ENCODE results near the gene MPPED1.

Gene MPPED1

GRCh38 chr22:43431808-43432554 is 20.2 kb downstream of the MPPED1 start:
- DNase-seq (ENCODE audit: low spot score) = no peak

GRCh38 chr22:43432883-43433415 is 21.1 kb downstream of the MPPED1 start:
- no peak for DNase-seq (ENCODE audit: low spot score)

GRCh38 chr22:43433451-43434274 is 21.8 kb downstream of the MPPED1 start:
- no peak for DNase-seq (ENCODE audit: low spot score)

- DNase-seq (ENCODE audit: low spot score) = no peak
Observed at GRCh38 chr22:43434275-43434927, 22.6 kb downstream of the MPPED1 start.

- no peak for DNase-seq (ENCODE audit: low spot score)
Observed at GRCh38 chr22:43434928-43435311, 23.1 kb downstream of the MPPED1 start.

DNA sequence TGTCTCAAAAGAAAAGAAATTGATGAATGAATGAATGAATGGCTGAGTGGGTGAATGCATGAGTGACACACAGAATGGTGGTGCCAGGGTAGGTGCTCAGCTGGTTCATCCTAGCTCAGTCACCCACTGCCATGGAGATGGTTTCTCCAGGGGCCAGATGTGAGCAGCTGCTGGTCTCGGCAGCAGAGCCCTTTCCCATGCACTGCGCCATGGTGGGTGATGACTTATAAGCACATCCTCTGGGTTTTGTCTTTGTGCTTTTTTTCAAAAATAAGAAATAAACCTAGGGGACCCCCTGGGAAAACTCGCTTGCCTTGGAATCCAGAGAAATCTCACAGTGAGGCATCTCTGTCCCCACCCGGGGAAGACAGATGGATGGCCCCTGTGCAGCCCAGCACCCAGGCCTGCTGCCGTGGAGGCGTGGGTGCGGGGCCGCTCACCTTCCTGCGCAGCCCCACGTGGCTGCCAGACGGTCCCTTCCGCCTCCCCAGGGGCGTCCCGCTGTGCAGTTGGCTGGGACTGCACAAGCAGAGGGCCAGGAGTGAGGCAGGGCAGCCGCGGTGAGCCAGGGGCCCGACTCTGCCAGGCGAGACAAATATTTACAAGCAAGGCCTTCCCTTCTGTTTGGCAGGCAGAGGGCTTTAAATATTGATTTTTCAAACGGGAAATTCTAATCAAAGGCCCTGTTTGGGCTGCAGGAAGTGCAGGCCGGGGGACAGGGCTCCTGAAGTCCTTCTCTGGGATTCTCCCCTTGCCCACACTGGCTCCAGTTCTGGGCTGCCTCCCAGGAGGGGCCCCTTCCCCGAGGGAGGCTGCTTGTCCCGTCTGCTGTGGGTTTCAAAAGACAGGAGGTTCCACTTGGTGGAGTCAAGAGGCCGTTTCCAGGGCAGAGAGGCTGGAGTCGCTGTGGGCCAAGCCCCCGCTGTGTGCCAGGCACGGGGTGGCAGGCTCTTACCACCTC is 24.3 kb downstream of the MPPED1 start:
- DNase-seq (ENCODE audit: low spot score) = no peak

- DNase-seq (ENCODE audit: low spot score) = no peak
Observed at GRCh38 chr22:43436868-43437267, 25.1 kb downstream of the MPPED1 start.

- no peak for DNase-seq (ENCODE audit: low spot score)
Observed at GRCh38 chr22:43437871-43438475, 26.2 kb downstream of the MPPED1 start.

DNA sequence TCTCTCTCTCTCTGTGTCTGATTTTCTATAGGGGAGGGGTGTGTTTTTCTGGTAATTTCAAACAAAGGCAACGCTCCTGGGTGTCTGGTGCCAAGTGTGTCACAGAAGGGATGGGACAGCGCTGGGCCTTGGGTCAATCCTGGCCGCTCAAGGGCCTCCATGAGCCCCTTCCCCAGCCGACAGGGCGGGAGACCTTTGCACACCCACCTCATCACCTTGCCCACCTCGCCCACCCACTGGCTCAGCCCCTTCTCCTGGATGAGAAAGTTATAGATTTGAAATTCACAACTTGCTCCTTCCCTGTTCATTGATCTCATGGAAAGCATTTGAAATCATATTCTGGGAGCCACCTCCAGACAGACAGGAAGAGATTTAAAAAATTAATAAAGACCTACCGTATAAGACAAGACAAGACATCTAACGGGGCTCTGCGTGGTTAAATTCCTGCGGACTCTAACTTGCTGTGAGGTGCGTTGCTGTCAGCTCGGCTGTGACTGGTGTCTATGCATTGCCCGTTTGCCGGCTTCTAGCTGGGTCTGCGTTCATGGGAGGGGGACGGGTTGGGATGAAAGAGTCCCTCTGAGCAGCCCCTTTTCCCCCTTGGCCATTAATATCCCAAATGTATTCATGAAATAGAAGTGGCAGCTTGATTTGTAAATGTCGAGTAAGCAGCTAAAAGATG is 27.0 kb downstream of the MPPED1 start:
- DNase-seq (ENCODE audit: low spot score) = no peak

GRCh38 chr22:43439368-43440103 is 27.7 kb downstream of the MPPED1 start:
- DNase-seq (ENCODE audit: low spot score) = no peak

- no peak for DNase-seq (ENCODE audit: low spot score)
Observed at GRCh38 chr22:43440104-43440387, 28.2 kb downstream of the MPPED1 start.

DNA sequence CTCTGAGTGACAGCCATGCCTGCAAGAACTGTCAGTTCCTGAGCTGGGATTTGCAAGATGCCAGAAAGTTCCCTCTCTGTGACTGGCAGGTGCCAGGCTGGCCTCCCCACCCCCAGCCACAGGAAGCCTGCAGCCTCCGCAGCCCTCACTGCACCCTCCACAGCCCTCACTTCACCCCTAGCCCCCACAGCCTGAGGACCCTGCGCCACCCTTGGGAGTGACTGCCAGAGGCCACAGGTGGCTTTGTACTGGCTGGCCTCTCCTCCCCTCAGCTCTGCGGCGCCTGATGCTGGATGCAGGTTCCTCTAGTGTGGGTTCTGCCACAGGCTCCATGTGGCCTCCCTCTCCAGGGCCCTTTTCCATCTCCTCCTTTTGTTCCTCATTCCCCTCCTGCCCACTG is 28.7 kb downstream of the MPPED1 start:
- DNase-seq (ENCODE audit: low spot score) = no peak

- DNase-seq (ENCODE audit: low spot score) = no peak
Observed at GRCh38 chr22:43441216-43441615, 29.4 kb downstream of the MPPED1 start.

GRCh38 chr22:43441751-43442150 is 29.9 kb downstream of the MPPED1 start:
- DNase-seq (ENCODE audit: low spot score) = no peak

DNA sequence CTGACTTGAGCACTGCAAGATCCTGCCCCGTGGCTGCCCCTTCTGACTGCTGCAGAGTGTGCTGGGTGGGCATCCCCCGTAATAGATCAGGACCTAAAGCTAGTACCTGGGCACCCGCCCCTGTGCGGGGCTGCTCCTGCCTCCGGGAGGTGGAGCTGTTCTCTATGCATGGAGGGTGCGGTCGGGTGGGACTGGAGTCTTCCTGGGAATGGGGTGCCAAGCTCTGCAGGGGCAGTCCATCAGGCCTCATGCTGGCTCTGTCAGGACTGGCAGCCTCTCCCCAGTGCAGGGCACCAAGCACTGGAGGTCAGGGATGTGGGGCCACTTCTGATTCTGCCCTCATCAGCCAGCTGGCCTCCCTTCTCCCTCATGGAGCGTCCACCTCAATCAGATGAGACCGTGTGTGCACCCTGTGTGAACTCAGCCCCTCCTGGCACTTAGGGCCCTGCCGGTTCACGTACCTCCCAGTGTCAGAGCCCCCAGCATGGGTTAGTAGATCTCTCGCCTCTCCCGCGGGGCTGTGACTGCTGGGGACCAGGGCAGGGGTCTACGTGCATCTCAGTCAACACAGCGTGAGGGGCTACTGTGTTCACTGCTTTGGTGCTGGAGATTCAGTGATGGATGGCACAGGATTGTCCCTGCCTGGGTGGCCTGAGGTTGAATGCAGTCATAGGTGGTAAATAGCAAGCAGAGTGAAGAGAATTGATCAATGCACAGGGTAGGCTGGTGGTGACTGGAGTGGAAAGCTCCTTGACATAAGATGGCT is 30.8 kb downstream of the MPPED1 start:
- DNase-seq (ENCODE audit: low spot score) = no peak

DNA sequence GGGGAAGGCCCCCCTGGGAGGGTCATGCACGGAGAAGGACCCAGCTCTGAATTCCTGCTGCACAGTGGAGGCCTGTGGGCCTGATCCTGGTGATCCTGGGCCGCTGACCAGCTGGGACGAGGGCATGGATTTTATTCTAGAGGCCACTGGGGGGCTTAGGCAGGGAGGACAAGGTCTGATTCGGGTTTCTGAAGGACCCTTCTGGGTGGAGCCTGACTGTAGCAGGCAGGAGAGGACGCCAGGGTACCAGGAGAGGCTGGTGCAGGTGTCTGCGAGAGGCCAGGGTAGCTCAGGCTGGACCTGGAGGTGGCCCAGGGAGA is 31.3 kb downstream of the MPPED1 start:
- DNase-seq (ENCODE audit: low spot score) = no peak

DNA sequence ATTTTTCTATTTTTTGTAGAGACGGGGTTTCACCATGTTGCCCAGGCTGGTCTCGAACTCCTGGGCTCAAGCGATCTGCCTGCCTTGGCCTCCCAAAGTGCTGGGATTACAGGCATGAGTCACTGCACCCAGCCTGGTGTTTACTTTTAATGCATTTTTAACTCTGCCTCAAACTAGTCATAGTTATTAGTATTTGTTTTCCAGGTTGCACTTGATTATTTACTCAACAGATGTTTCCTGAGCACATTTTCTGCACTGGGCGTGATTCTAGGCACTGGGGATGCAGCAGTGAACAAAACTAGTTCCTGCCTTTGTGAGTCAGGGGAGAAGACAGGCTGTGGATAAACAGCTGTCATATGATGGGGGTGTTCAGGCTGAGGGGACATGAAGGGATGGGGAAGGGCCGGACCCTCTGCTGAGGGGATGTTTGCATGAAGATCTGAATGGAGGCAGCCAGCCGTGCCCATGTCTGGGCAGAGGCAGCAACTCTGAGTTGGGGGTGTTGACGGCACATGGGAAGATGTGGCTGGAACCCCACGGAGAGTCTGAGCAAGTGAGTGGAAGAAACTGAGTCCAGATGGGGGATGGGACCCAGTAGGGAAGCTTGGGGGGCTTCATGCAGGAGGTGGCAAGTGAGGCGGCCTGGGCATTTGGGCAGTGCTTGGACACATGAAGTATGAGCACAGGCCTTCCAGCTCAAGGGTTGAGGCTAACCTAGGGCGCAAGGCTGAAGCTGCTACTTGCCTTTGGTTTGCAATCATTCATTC is 34.4 kb downstream of the MPPED1 start:
- DNase-seq (ENCODE audit: low spot score) = no peak

GRCh38 chr22:43446916-43447315 is 35.1 kb downstream of the MPPED1 start:
- DNase-seq (ENCODE audit: low spot score) = no peak

- DNase-seq (ENCODE audit: low spot score) = no peak
Observed at GRCh38 chr22:43447380-43447779, 35.6 kb downstream of the MPPED1 start.

Measured in NAMALWA (cell line).